PC-3 (cell line): ENCODE data around the gene URB1.

Source experiments
- CTCF ChIP-seq: fragments of 300-600 bp; sonication (generic); conservative IDR thresholded peaks from 2 replicates; pipeline ENCODE4 v1.5.1; 2017; ENCODE audit warnings: antibody characterized with exemption, low read depth, mild to moderate bottlenecking, low read length
- EZH2 ChIP-seq: fragments of 300-600 bp; sonication (generic); IDR thresholded peaks from one replicate; pipeline ENCODE4 v1.6.1; 2017; ENCODE audit warnings: antibody characterized with exemption, mild to moderate bottlenecking, low read length; ENCODE audit not compliant: unreplicated experiment
- EZH2phosphoT487 ChIP-seq: fragments of 300-600 bp; sonication (generic); IDR thresholded peaks from 2 replicates; pipeline ENCODE4 v1.6.1; 2018; ENCODE audit warnings: mild to moderate bottlenecking, antibody characterized with exemption, low read length, borderline replicate concordance

- TF ChIP-seq CTCF, result no peak
- TF ChIP-seq EZH2, result no peak
- TF ChIP-seq EZH2phosphoT487, result no peak
These were observed 84.1 kb downstream of the URB1 start for GRCh38 chr21:32308696-32309095.
